CD4-positive, alpha-beta T cell (primary cell): Measurements from ENCODE around the gene GPR176. TPM values are rescaled to one million over a fixed set of nuclear protein-coding genes. Genes with fewer than 3 reads are reported as not detected.

Experiments
- ATAC-seq: fragments of 200-7000 bp; cut with Tn5 transposase; one replicate; pipeline ENCODE4 v1.10.0; 2022; ENCODE audit warnings: mild to moderate bottlenecking; ENCODE audit not compliant: poor library complexity
- CTCF ChIA-PET: fragments of 350-600 bp; sonication (Branson Sonifier 250); formaldehyde crosslinking; loops from one replicate; lab custom pipeline; 2021; ENCODE audit warnings: antibody characterized with exemption, inconsistent platforms; lab: Charles Lee
- POLR2A ChIA-PET: fragments of 350-600 bp; sonication (Branson Sonifier 250); formaldehyde crosslinking; loops from one replicate; lab custom pipeline; 2021; ENCODE audit warnings: antibody characterized with exemption, inconsistent platforms; lab: Charles Lee
- DNase-seq, 14 experiments: peaks; one replicate each; pipeline ENCODE4 v3.0.0-alpha.2; 2013 to 2020; ENCODE audit warnings: mixed read lengths in 2 of 14
- H3K27ac ChIP-seq, 2 donors: one replicate each; pipeline versions ENCODE4 v1.5.1 to v1.7.0; 2013; ENCODE audit warnings: low read length in 2 of 2, low read depth in 1 of 2, mild to moderate bottlenecking in 1 of 2
- H3K27me3 ChIP-seq, 2 experiments: 1 replicate in 1 of 2; 2 replicates in 1 of 2; pipeline versions ENCODE4 v1.6.1 to v1.7.0; 2013; ENCODE audit warnings: low read length in 2 of 2, control low read depth in 1 of 2, mild to moderate bottlenecking in 1 of 2, moderate library complexity in 1 of 2; ENCODE audit not compliant: insufficient read depth in 2 of 2, control insufficient read depth in 1 of 2
- H3K36me3 ChIP-seq: one replicate; pipeline ENCODE4 v1.6.1; 2013; ENCODE audit warnings: low read length, control low read depth; ENCODE audit not compliant: insufficient read depth
- H3K4me1 ChIP-seq: one replicate; pipeline ENCODE4 v1.6.1; 2013; ENCODE audit warnings: low read length, control low read depth; ENCODE audit not compliant: insufficient read depth
- H3K4me3 ChIP-seq: one replicate; pipeline ENCODE4 v1.5.1; 2013; ENCODE audit warnings: mild to moderate bottlenecking, low read length, moderate library complexity
- H3K9me3 ChIP-seq, 2 experiments: 1 replicate in 1 of 2; 2 replicates in 1 of 2; pipeline versions ENCODE4 v1.6.1 to v1.7.0; 2013; ENCODE audit warnings: low read length in 2 of 2, mild to moderate bottlenecking in 2 of 2, control low read depth in 1 of 2, moderate library complexity in 1 of 2; ENCODE audit not compliant: control insufficient read depth in 1 of 2, insufficient read depth in 1 of 2
- H3K27ac Mint-ChIP-seq: one replicate; pipeline ENCODE4 v1.8.0; 2020; ENCODE audit warnings: mixed read lengths
- H3K27me3 Mint-ChIP-seq: one replicate; pipeline ENCODE4 v1.8.0; 2021; ENCODE audit warnings: mixed read lengths
- H3K36me3 Mint-ChIP-seq: one replicate; pipeline ENCODE4 v1.8.0; 2021; ENCODE audit warnings: low read depth, mixed read lengths
- H3K4me1 Mint-ChIP-seq: one replicate; pipeline ENCODE4 v1.8.0; 2021; ENCODE audit warnings: low read depth, mixed read lengths
- H3K4me3 Mint-ChIP-seq: one replicate; pipeline ENCODE4 v1.8.0; 2020; ENCODE audit warnings: mild to moderate bottlenecking, mixed read lengths
- H3K9me3 Mint-ChIP-seq: one replicate; pipeline ENCODE4 v1.8.0; 2020; ENCODE audit warnings: mixed read lengths
- intact Hi-C, 2 experiments: fragments of 100-400 bp; cut with DNase I in 1 of 2; cut with micrococcal nuclease in 1 of 2; formaldehyde crosslinking; loops; one replicate each; pipeline versions ENCODE4 v1.15.1 to v1.9.0; 2023 to 2025; cut with DNase I, micrococcal nuclease
- total RNA-seq, 174 experiments: library from RNA in 2 of 174; stranded (reverse) in 2 of 174; gene quantifications; one replicate each; pipeline ENCODE4 v1.2.3 and lab custom pipeline; 2021 to 2026
- TF ChIP-seq, protein P1 (sequence below): fragments of 200-600 bp; IDR thresholded peaks from one replicate; pipeline ENCODE4 v1.8.0; 2022; ENCODE audit warnings: antibody characterized with exemption, mild to moderate bottlenecking

Gene GPR176
- total RNA-seq, 2 experiments from 2014 or later: not detected

DNA sequence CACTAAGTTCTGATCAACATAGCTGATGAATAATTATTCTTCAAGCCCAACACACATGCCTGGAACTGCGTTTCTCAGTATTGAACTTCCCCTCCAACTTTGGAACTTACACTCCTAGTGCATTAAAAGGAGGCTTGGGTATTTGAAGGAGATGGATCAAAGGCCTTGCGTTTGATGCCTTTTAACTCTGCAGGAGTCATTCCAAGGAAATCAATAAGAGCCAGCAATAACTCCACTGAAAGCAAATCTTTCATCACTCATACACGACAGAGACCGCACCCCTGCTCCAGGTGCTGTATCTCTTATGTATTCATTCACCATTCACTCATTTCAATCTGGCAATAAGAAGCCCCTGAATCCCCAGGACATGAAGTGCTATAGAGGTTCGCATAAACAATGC is 123.5 kb downstream of the GPR176 start:
- POLR2A ChIA-PET: no interaction called here
- H3K27me3 Mint-ChIP-seq: peaks cover 71% of the 10 kb centered on the region

DNA sequence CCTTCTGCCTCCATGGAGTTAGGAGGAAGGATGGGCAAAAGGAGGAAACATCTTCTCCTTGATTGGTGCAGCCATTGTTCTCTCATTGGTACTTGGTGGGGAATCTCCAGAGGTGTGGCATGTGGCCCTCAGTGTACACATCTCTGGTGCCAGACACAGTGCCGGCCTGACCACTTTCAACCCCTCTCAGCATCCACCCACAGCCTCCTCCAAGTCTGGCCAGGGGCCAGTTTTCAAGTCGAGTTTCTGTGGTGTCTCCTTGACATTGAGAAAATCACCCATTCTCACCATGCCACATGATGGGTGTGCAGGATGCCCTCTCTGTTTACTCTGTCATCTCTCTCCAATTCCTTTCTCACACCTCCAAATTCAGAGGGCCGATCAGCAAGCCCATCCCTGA is 124.6 kb downstream of the GPR176 start:
- TF ChIP-seq, protein P1, sequence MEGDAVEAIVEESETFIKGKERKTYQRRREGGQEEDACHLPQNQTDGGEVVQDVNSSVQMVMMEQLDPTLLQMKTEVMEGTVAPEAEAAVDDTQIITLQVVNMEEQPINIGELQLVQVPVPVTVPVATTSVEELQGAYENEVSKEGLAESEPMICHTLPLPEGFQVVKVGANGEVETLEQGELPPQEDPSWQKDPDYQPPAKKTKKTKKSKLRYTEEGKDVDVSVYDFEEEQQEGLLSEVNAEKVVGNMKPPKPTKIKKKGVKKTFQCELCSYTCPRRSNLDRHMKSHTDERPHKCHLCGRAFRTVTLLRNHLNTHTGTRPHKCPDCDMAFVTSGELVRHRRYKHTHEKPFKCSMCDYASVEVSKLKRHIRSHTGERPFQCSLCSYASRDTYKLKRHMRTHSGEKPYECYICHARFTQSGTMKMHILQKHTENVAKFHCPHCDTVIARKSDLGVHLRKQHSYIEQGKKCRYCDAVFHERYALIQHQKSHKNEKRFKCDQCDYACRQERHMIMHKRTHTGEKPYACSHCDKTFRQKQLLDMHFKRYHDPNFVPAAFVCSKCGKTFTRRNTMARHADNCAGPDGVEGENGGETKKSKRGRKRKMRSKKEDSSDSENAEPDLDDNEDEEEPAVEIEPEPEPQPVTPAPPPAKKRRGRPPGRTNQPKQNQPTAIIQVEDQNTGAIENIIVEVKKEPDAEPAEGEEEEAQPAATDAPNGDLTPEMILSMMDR: no peak
- Histone ChIP-seq H3K4me1 (no peaks in the 10 kb centered on the region), H3K4me3 (no peak overlapping the region), H3K9me3 (no peaks in the 10 kb centered on the region), H3K27ac (no peak overlapping the region), H3K36me3 (no peaks in the 10 kb centered on the region), H3K27me3 (peaks cover 16 to 24% of the 10 kb centered on the region in 2 experiments)
- no peaks in the 10 kb centered on the region for H3K9me3 Mint-ChIP-seq
- H3K27me3 Mint-ChIP-seq: peaks cover 62% of the 10 kb centered on the region
- DNase-seq (no peak), ATAC-seq (no peak)
- ChIA-PET CTCF (no interaction called here), POLR2A (no interaction called here)
- intact Hi-C loops: no loop called here
- H3K36me3 Mint-ChIP-seq: no peaks in the 10 kb centered on the region
- H3K4me3 Mint-ChIP-seq: no peak overlapping the region
- H3K27ac Mint-ChIP-seq: no peak overlapping the region
- no peaks in the 10 kb centered on the region for H3K4me1 Mint-ChIP-seq

More for the DNA sequence above, 123.5 kb downstream of the GPR176 start:
- Histone ChIP-seq H3K4me1 (no peaks in the 10 kb centered on the region), H3K36me3 (no peaks in the 10 kb centered on the region), H3K27ac (no peak overlapping the region), H3K4me3 (no peak overlapping the region), H3K9me3 (no peaks in the 10 kb centered on the region), H3K27me3 (peaks cover 16 to 31% of the 10 kb centered on the region in 2 experiments)
- no peaks in the 10 kb centered on the region for H3K36me3 Mint-ChIP-seq
- no peak for ATAC-seq
- intact Hi-C loops: no loop called here
- CTCF ChIA-PET: no interaction called here
- no peaks in the 10 kb centered on the region for H3K4me1 Mint-ChIP-seq
- H3K4me3 Mint-ChIP-seq: no peak overlapping the region
- TF ChIP-seq, protein P1: no peak
- no peak for DNase-seq
- no peaks in the 10 kb centered on the region for H3K9me3 Mint-ChIP-seq
- H3K27ac Mint-ChIP-seq: no peak overlapping the region

DNA sequence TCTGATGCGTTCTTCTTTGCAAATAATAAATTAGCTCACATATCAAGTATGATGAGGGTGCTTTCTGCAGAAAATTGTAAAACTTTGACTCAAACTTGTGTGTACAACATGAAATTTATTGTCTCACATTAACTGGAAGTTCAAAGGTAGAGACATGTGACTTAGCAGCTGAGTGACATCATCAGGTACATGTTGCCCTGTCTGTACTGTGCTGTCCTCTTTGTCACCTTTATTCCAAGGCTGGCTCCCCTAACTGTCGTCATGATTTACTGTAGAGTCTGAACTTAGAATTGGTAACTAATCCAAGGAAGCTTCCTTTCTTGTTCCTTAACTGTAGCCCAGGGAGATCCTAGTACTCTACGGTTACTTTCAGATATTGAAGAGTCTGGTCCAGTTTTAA is 125.1 kb downstream of the GPR176 start:
- CTCF ChIA-PET: no interaction called here
- no peak overlapping the region for H3K4me3 ChIP-seq
- no peaks in the 10 kb centered on the region for H3K9me3 ChIP-seq
- Mint-ChIP-seq H3K36me3 (no peaks in the 10 kb centered on the region), H3K27me3 (peaks cover 57% of the 10 kb centered on the region), H3K4me3 (no peak overlapping the region), H3K27ac (no peak overlapping the region), H3K9me3 (no peaks in the 10 kb centered on the region), H3K4me1 (no peaks in the 10 kb centered on the region)
- POLR2A ChIA-PET: no interaction called here
- no peaks in the 10 kb centered on the region for H3K36me3 ChIP-seq
- H3K27me3 ChIP-seq: peaks cover 16 to 23% of the 10 kb centered on the region in 2 experiments
- ATAC-seq: no peak
- no peak overlapping the region for H3K27ac ChIP-seq
- DNase-seq: no peak
- TF ChIP-seq, protein P1: no peak
- intact Hi-C loops: no loop called here
- no peaks in the 10 kb centered on the region for H3K4me1 ChIP-seq
